Colonic mucosa (tissue), 4 donors: ENCODE data around the gene RAD51B. TPM values are rescaled to one million over a fixed set of nuclear protein-coding genes. Genes with fewer than 3 reads are reported as not detected.

Experiments
- DNase-seq: peaks from one replicate; pipeline ENCODE4 v3.0.0-alpha.2; 2020
- H3K27ac ChIP-seq: fragments of 200-600 bp; one replicate; pipeline ENCODE4 v1.8.0; 2021
- H3K27me3 ChIP-seq: fragments of 200-600 bp; one replicate; pipeline ENCODE4 v1.8.0; 2021
- H3K36me3 ChIP-seq: fragments of 200-600 bp; one replicate; pipeline ENCODE4 v1.8.0; 2021
- H3K4me1 ChIP-seq: fragments of 200-600 bp; one replicate; pipeline ENCODE4 v1.8.0; 2021; ENCODE audit warnings: mild to moderate bottlenecking
- H3K4me3 ChIP-seq: fragments of 200-600 bp; one replicate; pipeline ENCODE4 v1.8.0; 2021
- H3K9ac ChIP-seq, 2 donors: one replicate each; pipeline ENCODE4 v1.7.0; 2013; ENCODE audit warnings: control low read depth in 2 of 2, low read depth in 2 of 2, low read length in 2 of 2
- H3K9me3 ChIP-seq: fragments of 200-600 bp; one replicate; pipeline ENCODE4 v1.8.0; 2021
- intact Hi-C: fragments of 100-400 bp; cut with DNase I; formaldehyde crosslinking; loops from one replicate; pipeline ENCODE4 v1.14.1; 2022
- total RNA-seq, 2 donors: library from RNA; stranded (reverse); fragmentation: NEBNext Ultra II Directional in 1 of 2; extraction: Animal tissue kit (Norgen Biotek cat#: 25700) in 1 of 2; gene quantifications; one replicate each; pipeline ENCODE4 v1.2.1, GENCODE V29; 2021
- TF ChIP-seq, protein P1 (sequence below): fragments of 200-600 bp; IDR thresholded peaks from one replicate; pipeline ENCODE4 v1.8.0; 2022; ENCODE audit warnings: antibody characterized with exemption, mild to moderate bottlenecking
- donor health status: healthy.
- donor health status: DM: no; HTN: no; CAD: no.
- donor health status: DM: no; HTN: no; CAD: no.

RAD51B gene
- total RNA-seq, 2 donors from 2014 or later, result 12.7 to 22.0 TPM

DNA sequence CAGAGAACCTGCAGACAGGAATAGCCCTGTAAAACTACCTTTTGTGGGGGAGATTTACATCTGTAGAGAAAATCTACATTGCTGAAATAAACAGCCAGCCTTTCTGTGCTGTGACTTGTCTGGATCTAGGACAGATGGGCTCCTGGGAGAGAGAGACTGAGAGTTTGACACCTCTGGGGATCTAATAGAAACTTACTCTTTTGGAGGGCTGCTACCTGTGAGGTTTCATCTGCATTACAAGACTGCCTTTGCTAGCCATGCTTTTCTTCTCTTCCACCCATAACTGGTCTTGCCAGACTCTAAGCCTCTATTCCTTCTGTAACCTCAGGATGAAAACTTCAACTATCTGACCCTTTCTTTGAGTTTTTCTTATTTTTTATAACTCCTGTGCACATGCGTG lies 520.7 kb downstream of the RAD51B start:
- H3K4me1 ChIP-seq, result no peaks in the 10 kb centered on the region
- no peak overlapping the region for H3K4me3 ChIP-seq
- H3K36me3 ChIP-seq, result no peaks in the 10 kb centered on the region
- H3K27ac ChIP-seq, result no peak overlapping the region
- intact Hi-C loops, result no loop called here
- TF ChIP-seq, protein P1, sequence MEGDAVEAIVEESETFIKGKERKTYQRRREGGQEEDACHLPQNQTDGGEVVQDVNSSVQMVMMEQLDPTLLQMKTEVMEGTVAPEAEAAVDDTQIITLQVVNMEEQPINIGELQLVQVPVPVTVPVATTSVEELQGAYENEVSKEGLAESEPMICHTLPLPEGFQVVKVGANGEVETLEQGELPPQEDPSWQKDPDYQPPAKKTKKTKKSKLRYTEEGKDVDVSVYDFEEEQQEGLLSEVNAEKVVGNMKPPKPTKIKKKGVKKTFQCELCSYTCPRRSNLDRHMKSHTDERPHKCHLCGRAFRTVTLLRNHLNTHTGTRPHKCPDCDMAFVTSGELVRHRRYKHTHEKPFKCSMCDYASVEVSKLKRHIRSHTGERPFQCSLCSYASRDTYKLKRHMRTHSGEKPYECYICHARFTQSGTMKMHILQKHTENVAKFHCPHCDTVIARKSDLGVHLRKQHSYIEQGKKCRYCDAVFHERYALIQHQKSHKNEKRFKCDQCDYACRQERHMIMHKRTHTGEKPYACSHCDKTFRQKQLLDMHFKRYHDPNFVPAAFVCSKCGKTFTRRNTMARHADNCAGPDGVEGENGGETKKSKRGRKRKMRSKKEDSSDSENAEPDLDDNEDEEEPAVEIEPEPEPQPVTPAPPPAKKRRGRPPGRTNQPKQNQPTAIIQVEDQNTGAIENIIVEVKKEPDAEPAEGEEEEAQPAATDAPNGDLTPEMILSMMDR, result no peak
- no peaks in the 10 kb centered on the region for H3K9me3 ChIP-seq
- H3K27me3 ChIP-seq, result no peaks in the 10 kb centered on the region
- no peak for DNase-seq
- no peak overlapping the region for H3K9ac ChIP-seq

DNA sequence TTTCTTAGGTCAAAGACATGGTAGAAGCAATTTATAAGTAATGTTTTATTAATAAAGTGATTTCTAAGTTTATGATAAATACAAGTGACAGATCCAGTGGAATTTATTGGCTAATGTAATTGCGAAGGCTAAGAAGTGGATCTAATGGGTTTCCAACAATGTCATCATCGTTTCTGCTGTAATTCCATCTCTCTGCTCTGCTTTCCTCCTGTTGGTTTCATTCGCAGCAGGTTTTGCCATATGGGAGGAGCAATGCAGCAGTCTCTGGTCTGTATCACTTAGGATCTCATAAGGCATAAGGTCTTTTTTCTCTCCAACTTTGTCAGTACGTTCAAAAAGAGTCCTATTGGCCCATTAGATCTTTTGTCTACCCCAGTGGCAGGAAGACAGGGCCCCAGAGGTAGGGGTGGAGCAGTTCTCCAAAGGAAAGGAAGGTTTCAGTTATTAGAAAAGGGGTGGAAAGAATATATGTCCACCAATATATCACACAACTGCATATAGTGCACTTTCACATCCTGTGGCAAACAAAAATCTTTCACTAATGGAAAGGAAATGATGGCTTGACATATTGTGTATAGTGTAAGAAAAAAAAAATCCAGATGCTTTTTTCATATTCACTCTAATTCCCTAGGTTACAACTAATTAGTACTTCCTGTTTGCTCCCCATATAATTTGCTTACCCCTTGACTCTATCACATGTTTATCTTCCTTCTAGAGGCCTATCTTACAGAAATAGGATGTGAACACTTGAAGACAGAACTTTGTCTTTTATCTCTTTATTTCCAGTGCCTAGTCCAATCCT lies 522.0 kb downstream of the RAD51B start:
- H3K9me3 ChIP-seq, result no peaks in the 10 kb centered on the region
- H3K4me3 ChIP-seq, result no peak overlapping the region
- H3K36me3 ChIP-seq, result no peaks in the 10 kb centered on the region
- H3K4me1 ChIP-seq, result no peaks in the 10 kb centered on the region
- no peak overlapping the region for H3K9ac ChIP-seq
- intact Hi-C loops, result no loop called here
- no peaks in the 10 kb centered on the region for H3K27me3 ChIP-seq
- TF ChIP-seq, protein P1, result no peak
- H3K27ac ChIP-seq, result no peak overlapping the region
- DNase-seq, result no peak

DNA sequence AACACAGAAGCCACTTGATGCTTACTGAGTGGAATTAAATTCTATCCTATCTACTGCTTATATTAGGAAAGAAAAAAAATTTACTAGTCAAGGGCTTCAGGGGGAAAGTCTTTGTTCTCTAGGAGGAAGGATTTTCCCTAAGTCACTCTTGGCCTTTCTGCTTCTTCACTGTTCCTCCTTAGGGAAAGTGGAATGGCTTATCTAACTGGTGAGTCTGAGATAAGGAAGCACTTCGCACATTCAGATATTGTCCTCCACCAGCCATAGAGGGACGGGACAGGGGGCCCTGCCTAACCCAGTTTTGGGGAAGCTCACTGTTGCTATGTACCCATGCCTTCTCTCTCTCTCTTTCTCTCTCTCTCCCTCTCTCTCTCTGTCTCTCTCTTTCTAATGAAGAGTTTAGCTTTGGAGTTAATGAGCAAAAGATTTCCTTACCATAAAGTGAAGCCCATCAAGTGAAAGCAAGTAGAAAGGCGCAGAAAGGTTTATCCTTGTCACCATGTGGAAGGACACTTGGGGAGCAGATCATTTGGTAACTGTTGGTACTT lies 522.7 kb downstream of the RAD51B start:
- H3K9ac ChIP-seq, result no peak overlapping the region
- H3K27ac ChIP-seq, result no peak overlapping the region
- TF ChIP-seq, protein P1, result no peak
- H3K4me1 ChIP-seq, result peaks cover 4% of the 10 kb centered on the region
- no peaks in the 10 kb centered on the region for H3K27me3 ChIP-seq
- intact Hi-C loops, result no loop called here
- no peak overlapping the region for H3K4me3 ChIP-seq
- no peak for DNase-seq
- no peaks in the 10 kb centered on the region for H3K9me3 ChIP-seq
- no peaks in the 10 kb centered on the region for H3K36me3 ChIP-seq

DNA sequence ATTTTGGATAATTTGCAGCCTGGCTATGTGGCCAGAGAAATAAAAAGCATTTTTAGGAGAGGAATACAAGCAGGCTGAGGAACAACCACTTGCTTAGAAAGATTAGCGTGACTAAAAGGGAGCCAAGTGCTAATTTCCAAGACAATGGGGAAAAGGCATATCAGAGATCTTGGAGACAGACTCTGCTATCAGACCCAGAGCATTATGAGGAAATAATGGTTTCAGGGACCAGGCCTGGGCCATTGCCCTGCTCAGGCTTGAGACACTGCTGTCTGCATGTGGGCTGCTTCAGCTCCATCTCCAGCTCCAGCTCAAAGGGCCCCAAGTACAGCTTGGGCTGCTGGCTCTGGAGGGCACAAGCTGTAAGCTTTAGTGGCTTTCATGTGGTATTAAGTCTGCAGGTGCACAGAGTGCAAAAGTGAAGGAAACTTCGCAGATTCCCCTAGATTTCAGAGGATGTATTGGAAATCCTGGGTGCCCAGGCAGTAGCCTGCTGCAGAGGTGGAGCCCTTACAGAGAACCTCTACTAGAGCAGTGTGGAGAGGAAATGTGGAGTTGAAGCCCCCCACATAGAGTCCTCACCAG lies 524.0 kb downstream of the RAD51B start:
- no peaks in the 10 kb centered on the region for H3K9me3 ChIP-seq
- H3K27me3 ChIP-seq, result no peaks in the 10 kb centered on the region
- no peak overlapping the region for H3K4me3 ChIP-seq
- H3K27ac ChIP-seq, result no peak overlapping the region
- no peak for DNase-seq
- H3K36me3 ChIP-seq, result no peaks in the 10 kb centered on the region
- H3K9ac ChIP-seq, result no peak overlapping the region
- H3K4me1 ChIP-seq, result peaks cover 4% of the 10 kb centered on the region
- TF ChIP-seq, protein P1, result no peak
- intact Hi-C loops, result no loop called here

DNA sequence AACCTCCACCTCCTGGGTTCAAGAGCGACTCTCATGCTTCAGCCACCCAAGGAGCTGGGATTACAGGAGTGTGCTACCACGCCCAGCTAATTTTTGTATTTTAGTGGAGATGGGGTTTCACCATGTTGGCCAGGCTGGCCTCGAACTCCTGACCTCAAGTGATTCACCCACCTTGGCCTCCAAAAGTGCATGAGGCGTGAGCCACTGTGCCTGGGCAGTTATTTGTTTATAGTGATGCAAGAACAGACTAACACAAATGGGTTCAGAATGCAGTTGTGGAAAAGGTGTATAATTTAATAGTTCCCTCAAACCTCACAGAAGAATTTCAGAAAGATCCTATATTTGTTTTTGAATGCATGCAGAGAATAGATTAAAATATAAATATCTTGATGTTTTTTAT lies 526.2 kb downstream of the RAD51B start:
- TF ChIP-seq, protein P1, result no peak
- Histone ChIP-seq H3K4me1 (peaks cover 4% of the 10 kb centered on the region), H3K9ac (no peak overlapping the region), H3K27me3 (no peaks in the 10 kb centered on the region), H3K36me3 (no peaks in the 10 kb centered on the region), H3K27ac (no peak overlapping the region), H3K9me3 (no peaks in the 10 kb centered on the region), H3K4me3 (no peak overlapping the region)
- intact Hi-C loops, result no loop called here
- DNase-seq, result no peak
